Measurements from ENCODE around the gene C3orf85. TPM values are rescaled to one million over a fixed set of nuclear protein-coding genes. Genes with fewer than 3 reads are reported as not detected.

C3orf85 gene
- total RNA-seq, 1 experiment from 2014 or later, result not detected

- Histone ChIP-seq H3K9me3 (ENCODE audit: low read depth, low read length, poor library complexity, severe bottlenecking) (no peaks in the 10 kb centered on the region), H3K27ac (ENCODE audit: low read depth, low read length, poor library complexity, severe bottlenecking) (no peak overlapping the region), H3K4me1 (ENCODE audit: insufficient read depth, low read length, poor library complexity, severe bottlenecking) (no peaks in the 10 kb centered on the region), H3K27me3 (replicated peaks; ENCODE audit: insufficient read depth, low read depth, low read length, poor library complexity) (no peaks in the 10 kb centered on the region), H3K4me3 (ENCODE audit: low read depth, low read length, poor library complexity, severe bottlenecking) (no peak overlapping the region), H3K36me3 (ENCODE audit: insufficient read depth, low read length, poor library complexity, severe bottlenecking) (no peaks in the 10 kb centered on the region)
- BruUV-seq (replicated peaks), result no TSS peak
- no peak for DNase-seq (ENCODE audit: low spot score)
- ChIA-PET POLR2A (ENCODE audit: low non-redundant PET) (no interaction called here), CTCF (no interaction called here)
- intact Hi-C loops (cut with micrococcal nuclease; ENCODE audit: unreplicated experiment), result no loop called here
- TF ChIP-seq CTCF (conservative IDR thresholded peaks at IDR 0.05; ENCODE audit: low read depth, low read length) (no peak), EZH2 (IDR thresholded peaks at IDR 0.05; ENCODE audit: borderline replicate concordance, low read depth, low read length, poor library complexity, severe bottlenecking) (no peak)
Observed at GRCh38 chr3:109171479-109171878, 35.0 kb downstream of the C3orf85 start.

- ChIA-PET POLR2A (ENCODE audit: low non-redundant PET) (no interaction called here), CTCF (no interaction called here)
- no peak for TF ChIP-seq CTCF (conservative IDR thresholded peaks at IDR 0.05; ENCODE audit: low read depth, low read length)
- Histone ChIP-seq H3K4me1 (ENCODE audit: insufficient read depth, low read length, poor library complexity, severe bottlenecking) (no peaks in the 10 kb centered on the region), H3K4me3 (ENCODE audit: low read depth, low read length, poor library complexity, severe bottlenecking) (no peak overlapping the region), H3K36me3 (ENCODE audit: insufficient read depth, low read length, poor library complexity, severe bottlenecking) (no peaks in the 10 kb centered on the region), H3K9me3 (ENCODE audit: low read depth, low read length, poor library complexity, severe bottlenecking) (no peaks in the 10 kb centered on the region), H3K27ac (ENCODE audit: low read depth, low read length, poor library complexity, severe bottlenecking) (no peak overlapping the region), H3K27me3 (replicated peaks; ENCODE audit: insufficient read depth, low read depth, low read length, poor library complexity) (no peaks in the 10 kb centered on the region)
- no TSS peak for BruUV-seq (replicated peaks)
- no peak for DNase-seq (ENCODE audit: low spot score)
- intact Hi-C loops (cut with micrococcal nuclease; ENCODE audit: unreplicated experiment), result no loop called here
Observed at GRCh38 chr3:109175411-109175810, 38.9 kb downstream of the C3orf85 start.

- Histone ChIP-seq H3K27ac (ENCODE audit: low read depth, low read length, poor library complexity, severe bottlenecking) (no peak overlapping the region), H3K9me3 (ENCODE audit: low read depth, low read length, poor library complexity, severe bottlenecking) (no peaks in the 10 kb centered on the region), H3K27me3 (replicated peaks; ENCODE audit: insufficient read depth, low read depth, low read length, poor library complexity) (no peaks in the 10 kb centered on the region), H3K4me3 (ENCODE audit: low read depth, low read length, poor library complexity, severe bottlenecking) (no peak overlapping the region), H3K36me3 (ENCODE audit: insufficient read depth, low read length, poor library complexity, severe bottlenecking) (no peaks in the 10 kb centered on the region), H3K4me1 (ENCODE audit: insufficient read depth, low read length, poor library complexity, severe bottlenecking) (no peaks in the 10 kb centered on the region)
- ChIA-PET POLR2A (ENCODE audit: low non-redundant PET) (no interaction called here), CTCF (no interaction called here)
- intact Hi-C loops (cut with micrococcal nuclease; ENCODE audit: unreplicated experiment), result no loop called here
- BruUV-seq (replicated peaks), result no TSS peak
- no peak for DNase-seq (ENCODE audit: low spot score)
- TF ChIP-seq CTCF (conservative IDR thresholded peaks at IDR 0.05; ENCODE audit: low read depth, low read length) (no peak), EZH2 (IDR thresholded peaks at IDR 0.05; ENCODE audit: borderline replicate concordance, low read depth, low read length, poor library complexity, severe bottlenecking) (no peak)
Observed at GRCh38 chr3:109176726-109177125, 40.2 kb downstream of the C3orf85 start.
